ENCODE measurements around the gene ZNF587B. TPM values are rescaled to one million over a fixed set of nuclear protein-coding genes. Genes with fewer than 3 reads are reported as not detected.

Gene ZNF587B
- 39.9 to 43.2 TPM (median 41.7 TPM) in 3 replicates for total RNA-seq (2021)
- Bru-seq, nascent RNA: percentile 98 among the genes with signal in this experiment
- long read RNA-seq, experiment 1, transcript ZNF587B-203 (3 exons, 2,118 nt): major isoform, 6 of 26 reads
- long read RNA-seq, experiment 1, partial matches to known transcripts: 0 of 26 reads
- long read RNA-seq, experiment 1, other reads (novel, unspliced or antisense): 16 of 26 reads
- long read RNA-seq, experiment 2, partial matches to known transcripts: 0 of 7 reads
- long read RNA-seq, experiment 2, other reads (novel, unspliced or antisense): 7 of 7 reads
- long read RNA-seq, experiment 3, partial matches to known transcripts: 0 of 2 reads
- long read RNA-seq, experiment 3, other reads (novel, unspliced or antisense): 1 of 2 reads

DNA sequence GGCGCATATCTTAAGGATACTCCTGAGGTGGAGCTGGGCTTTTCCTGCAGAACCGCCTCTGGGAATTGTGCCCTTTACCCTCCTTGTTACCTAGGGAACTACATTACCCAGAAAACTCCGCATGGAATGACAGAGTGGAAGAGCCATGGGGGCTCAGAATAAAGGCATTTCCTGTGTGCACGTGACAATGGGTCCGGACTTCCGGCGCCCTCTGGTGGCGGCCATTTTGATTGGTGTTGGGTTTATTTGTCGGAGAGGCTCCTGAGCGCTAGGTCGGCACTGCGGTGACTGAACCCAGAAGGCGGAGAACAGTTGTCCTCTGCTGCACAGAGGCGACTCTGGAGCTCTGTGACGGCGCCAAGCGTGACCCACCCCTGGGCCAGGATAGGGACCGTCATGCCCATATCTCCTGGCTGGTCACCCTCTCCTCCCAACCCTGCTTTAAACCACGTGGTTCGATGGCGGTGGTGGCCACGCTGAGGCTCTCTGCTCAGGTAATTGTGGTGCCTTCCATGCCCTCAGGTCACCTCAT, at the start of gene ZNF587B:
Gene ZNF587B, plus strand, starts transcription at position 229 of the 532 bp plus-strand sequence. Its CDS starts 230 bp downstream, at position 459.
- ATAC-seq: peak; percentile 99
- peaks cover 23% of the 10 kb centered on the region for H3K36me3 Mint-ChIP-seq
- peak within 1 kb of the TSS; percentile 98 for H3K4me3 Mint-ChIP-seq
- DNase-seq (ENCODE audit: low spot score): peak; percentile 94
- no peaks in the 10 kb centered on the region for H3K27me3 Mint-ChIP-seq (ENCODE audit: low read depth)
- H3K4me1 Mint-ChIP-seq: peaks cover 22% of the 10 kb centered on the region
- H3K9me3 Mint-ChIP-seq: no peaks in the 10 kb centered on the region
- ChIA-PET POLR2A (interaction anchor here (1.0 to 1.7 kb wide), 4 partner anchors 11 to 61 kb away, joined by 3 to 10 read pairs (median 6); partner anchors contain the start of genes ZNF552, ZNF586 and ZNF587), CTCF (interaction anchor here (0.7 to 1.4 kb wide), 4 partner anchors 11 to 74 kb away, joined by 3 to 10 read pairs (median 6); partner anchors contain the start of gene ZNF552)
- H3K27ac Mint-ChIP-seq: peak within 1 kb of the TSS; percentile 98
- TF ChIP-seq FOXP1 (CRISPR knock-in tag; IDR thresholded peaks at IDR 0.05; ENCODE audit: borderline replicate concordance) (0 out of 2 replicates have a peak, but pooled peaks have one; percentile 35), KAT7 (CRISPR knock-in tag; IDR thresholded peaks at IDR 0.05; ENCODE audit: borderline replicate concordance) (0 out of 2 replicates have a peak, but pooled peaks have one; percentile 68), ZNF416 (CRISPR knock-in tag; IDR thresholded peaks at IDR 0.05) (peak; percentile 63; the same call in 1 of the 2 replicates), RELA (CRISPR knock-in tag; IDR thresholded peaks at IDR 0.05; ENCODE audit: borderline replicate concordance) (no peak), ZMAT4 (CRISPR knock-in tag; IDR thresholded peaks at IDR 0.05) (no peak), SMAD3 (CRISPR knock-in tag; IDR thresholded peaks at IDR 0.05; ENCODE audit: borderline replicate concordance) (0 out of 2 replicates have a peak, but pooled peaks have one; percentile 51), NFATC4 (CRISPR knock-in tag; IDR thresholded peaks at IDR 0.05) (no peak), NFE2L1 (CRISPR knock-in tag; IDR thresholded peaks at IDR 0.05) (0 out of 2 replicates have a peak, but pooled peaks have one; percentile 45), USF2 (CRISPR knock-in tag; IDR thresholded peaks at IDR 0.05) (peak; percentile 96), NFYB (CRISPR knock-in tag; conservative IDR thresholded peaks at IDR 0.05; ENCODE audit: low read depth) (peak; percentile 58), USF1 (CRISPR knock-in tag; IDR thresholded peaks at IDR 0.05) (peak; percentile 94), TCF7 (CRISPR knock-in tag; IDR thresholded peaks at IDR 0.05; ENCODE audit: low read depth) (no peak), MYBL2 (CRISPR knock-in tag; IDR thresholded peaks at IDR 0.05) (0 out of 2 replicates have a peak, but pooled peaks have one; percentile 51), AFF4 (CRISPR knock-in tag; IDR thresholded peaks at IDR 0.05; ENCODE audit: borderline replicate concordance) (no peak), ZBTB21 (CRISPR knock-in tag; IDR thresholded peaks at IDR 0.05; ENCODE audit: borderline replicate concordance) (peak; percentile 43; the same call in 1 of the 2 replicates), SP1 (CRISPR knock-in tag; conservative IDR thresholded peaks at IDR 0.05) (peak; percentile 63; the same call in 1 of the 2 replicates), CTCF (IDR thresholded peaks at IDR 0.05) (peak; percentile 56)
- TF ChIP-seq, protein P1, sequence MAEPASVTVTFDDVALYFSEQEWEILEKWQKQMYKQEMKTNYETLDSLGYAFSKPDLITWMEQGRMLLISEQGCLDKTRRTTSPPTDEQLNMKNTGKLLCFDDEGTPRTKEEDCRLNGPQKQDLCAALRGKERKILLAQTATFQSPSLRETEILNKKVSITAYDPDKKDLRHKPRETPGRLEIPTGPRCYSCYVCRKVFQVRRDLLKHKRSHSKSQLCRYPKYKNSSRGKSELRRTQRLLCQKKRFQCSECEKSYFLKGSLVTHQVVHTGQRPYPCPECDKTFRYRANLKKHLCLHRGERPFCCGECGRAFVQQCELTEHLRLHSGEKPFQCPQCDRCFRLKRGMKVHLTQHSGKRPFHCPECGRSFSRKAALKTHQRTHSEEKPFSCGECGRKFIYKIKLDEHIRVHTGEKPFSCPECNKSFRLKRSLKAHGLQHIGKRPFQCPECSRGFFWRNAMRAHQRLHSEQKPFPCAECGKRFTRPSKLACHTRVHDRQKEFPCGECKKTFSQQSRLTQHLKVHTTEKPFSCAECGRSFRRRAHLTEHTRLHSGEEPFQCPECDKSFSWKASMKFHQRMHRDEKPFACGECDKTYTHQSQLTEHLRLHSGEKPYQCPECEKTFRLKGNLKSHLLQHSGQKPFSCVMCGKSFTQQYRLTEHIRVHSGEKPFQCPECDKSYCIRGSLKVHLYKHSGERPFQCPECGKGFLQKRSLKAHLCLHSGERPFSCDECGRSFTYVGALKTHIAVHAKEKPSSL (CRISPR knock-in tag; conservative IDR thresholded peaks at IDR 0.05): no peak
- TF ChIP-seq, protein P2, sequence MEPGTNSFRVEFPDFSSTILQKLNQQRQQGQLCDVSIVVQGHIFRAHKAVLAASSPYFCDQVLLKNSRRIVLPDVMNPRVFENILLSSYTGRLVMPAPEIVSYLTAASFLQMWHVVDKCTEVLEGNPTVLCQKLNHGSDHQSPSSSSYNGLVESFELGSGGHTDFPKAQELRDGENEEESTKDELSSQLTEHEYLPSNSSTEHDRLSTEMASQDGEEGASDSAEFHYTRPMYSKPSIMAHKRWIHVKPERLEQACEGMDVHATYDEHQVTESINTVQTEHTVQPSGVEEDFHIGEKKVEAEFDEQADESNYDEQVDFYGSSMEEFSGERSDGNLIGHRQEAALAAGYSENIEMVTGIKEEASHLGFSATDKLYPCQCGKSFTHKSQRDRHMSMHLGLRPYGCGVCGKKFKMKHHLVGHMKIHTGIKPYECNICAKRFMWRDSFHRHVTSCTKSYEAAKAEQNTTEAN (CRISPR knock-in tag; IDR thresholded peaks at IDR 0.05): peak; percentile 63; the same call in 1 of the 2 replicates
- TF ChIP-seq, protein P3, sequence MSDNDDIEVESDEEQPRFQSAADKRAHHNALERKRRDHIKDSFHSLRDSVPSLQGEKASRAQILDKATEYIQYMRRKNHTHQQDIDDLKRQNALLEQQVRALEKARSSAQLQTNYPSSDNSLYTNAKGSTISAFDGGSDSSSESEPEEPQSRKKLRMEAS (CRISPR knock-in tag; IDR thresholded peaks at IDR 0.05): peak; percentile 94

All from WTC11 (cell line).